Measurements from ENCODE around the gene MAMDC4.
"Not testable (repeated sequence)": the region's sequence is repeated elsewhere in the genome, so short reads cannot be mapped to it uniquely, and the experiment has no call there.

The MAMDC4 gene

GRCh38 chr9:136865768-136866103, 13.6 kb downstream of the MAMDC4 start:
- peaks cover 47% of the 10 kb centered on the region for H3K79me2 ChIP-seq (ENCODE audit: insufficient read depth, low read length)
- no peaks in the 10 kb centered on the region for H3K9me3 ChIP-seq (ENCODE audit: insufficient read depth, low read depth, low read length)
- peaks cover 27% of the 10 kb centered on the region for H4K20me1 ChIP-seq (ENCODE audit: insufficient read depth, low read length, poor library complexity, severe bottlenecking)
- H3K4me2 ChIP-seq (ENCODE audit: low read depth, low read length, poor library complexity, severe bottlenecking), result peak overlapping the region; percentile 100
- peak overlapping the region; percentile 96 for H3K9ac ChIP-seq (ENCODE audit: low read depth, low read length, poor library complexity, severe bottlenecking)
- peak overlapping the region; percentile 98 for H3K4me3 ChIP-seq (ENCODE audit: low read length, poor library complexity, severe bottlenecking)
- H3K4me1 ChIP-seq (ENCODE audit: insufficient read depth, low read length, poor library complexity, severe bottlenecking), result peaks cover 17% of the 10 kb centered on the region
- peaks cover 22% of the 10 kb centered on the region; the same call in 1 of the 2 replicates for H3K36me3 ChIP-seq (ENCODE audit: insufficient read depth, low read length)
- H3F3A ChIP-seq (ENCODE audit: low read depth), result no peaks in the 10 kb centered on the region
- TF ChIP-seq CTCF (conservative IDR thresholded peaks at IDR 0.05; ENCODE audit: low read length) (no peak), EZH2phosphoT487 (IDR thresholded peaks at IDR 0.05; ENCODE audit: borderline replicate concordance) (no peak)
- no peaks in the 10 kb centered on the region for H3K9me2 ChIP-seq (replicated peaks; ENCODE audit: low read depth, low read length)
- H3K27me3 ChIP-seq (ENCODE audit: insufficient read depth, low read length, poor library complexity, severe bottlenecking), result no peaks in the 10 kb centered on the region
- peak overlapping the region; percentile 75 for H2AFZ ChIP-seq (ENCODE audit: low read length)

GRCh38 chr9:136866898-136867421, 14.8 kb downstream of the MAMDC4 start:
- H2AFZ ChIP-seq (ENCODE audit: low read length), result not testable (repeated sequence)
- Histone ChIP-seq H3K9ac (ENCODE audit: low read depth, low read length, poor library complexity, severe bottlenecking) (peak overlapping the region; percentile 79), H3K4me3 (ENCODE audit: low read length, poor library complexity, severe bottlenecking) (peak overlapping the region; percentile 98)

GRCh38 chr9:136867480-136867879, 15.3 kb downstream of the MAMDC4 start:
- H3K4me2 ChIP-seq (ENCODE audit: low read depth, low read length, poor library complexity, severe bottlenecking), result peak overlapping the region; percentile 90
- peaks cover 27% of the 10 kb centered on the region for H4K20me1 ChIP-seq (ENCODE audit: insufficient read depth, low read length, poor library complexity, severe bottlenecking)
- no peaks in the 10 kb centered on the region for H3F3A ChIP-seq (ENCODE audit: low read depth)
- peaks cover 47% of the 10 kb centered on the region for H3K79me2 ChIP-seq (ENCODE audit: insufficient read depth, low read length)
- no peak overlapping the region for H3K9ac ChIP-seq (ENCODE audit: low read depth, low read length, poor library complexity, severe bottlenecking)
- TF ChIP-seq CTCF (conservative IDR thresholded peaks at IDR 0.05; ENCODE audit: low read length), result no peak
- no peak for TF ChIP-seq EZH2phosphoT487 (IDR thresholded peaks at IDR 0.05; ENCODE audit: borderline replicate concordance)
- no peak overlapping the region for H2AFZ ChIP-seq (ENCODE audit: low read length)
- peak overlapping the region; percentile 98 for H3K4me3 ChIP-seq (ENCODE audit: low read length, poor library complexity, severe bottlenecking)
- peaks cover 17% of the 10 kb centered on the region for H3K4me1 ChIP-seq (ENCODE audit: insufficient read depth, low read length, poor library complexity, severe bottlenecking)
- H3K9me2 ChIP-seq (replicated peaks; ENCODE audit: low read depth, low read length), result no peaks in the 10 kb centered on the region
- H3K27me3 ChIP-seq (ENCODE audit: insufficient read depth, low read length, poor library complexity, severe bottlenecking), result no peaks in the 10 kb centered on the region
- peaks cover 3% of the 10 kb centered on the region; the same call in 1 of the 2 replicates for H3K9me3 ChIP-seq (ENCODE audit: insufficient read depth, low read depth, low read length)
- peaks cover 14% of the 10 kb centered on the region; the same call in 1 of the 2 replicates for H3K36me3 ChIP-seq (ENCODE audit: insufficient read depth, low read length)

More at GRCh38 chr9:136866898-136867421, 14.8 kb downstream of the MAMDC4 start:
- Histone ChIP-seq H4K20me1 (ENCODE audit: insufficient read depth, low read length, poor library complexity, severe bottlenecking) (peaks cover 27% of the 10 kb centered on the region), H3K36me3 (ENCODE audit: insufficient read depth, low read length) (peaks cover 19% of the 10 kb centered on the region; the same call in 1 of the 2 replicates), H3K79me2 (ENCODE audit: insufficient read depth, low read length) (peaks cover 47% of the 10 kb centered on the region), H3K4me1 (ENCODE audit: insufficient read depth, low read length, poor library complexity, severe bottlenecking) (peaks cover 17% of the 10 kb centered on the region), H3K4me2 (ENCODE audit: low read depth, low read length, poor library complexity, severe bottlenecking) (peak overlapping the region; percentile 90)
- not testable (repeated sequence) for H3K27me3 ChIP-seq (ENCODE audit: insufficient read depth, low read length, poor library complexity, severe bottlenecking); H3K9me2 ChIP-seq (replicated peaks; ENCODE audit: low read depth, low read length); H3F3A ChIP-seq (ENCODE audit: low read depth); H3K9me3 ChIP-seq (ENCODE audit: insufficient read depth, low read depth, low read length)

GRCh38 chr9:136867917-136868316, 15.8 kb downstream of the MAMDC4 start:
- Histone ChIP-seq H4K20me1 (ENCODE audit: insufficient read depth, low read length, poor library complexity, severe bottlenecking) (peaks cover 26% of the 10 kb centered on the region), H3K4me3 (ENCODE audit: low read length, poor library complexity, severe bottlenecking) (no peak overlapping the region), H3K27me3 (ENCODE audit: insufficient read depth, low read length, poor library complexity, severe bottlenecking) (no peaks in the 10 kb centered on the region), H3F3A (ENCODE audit: low read depth) (no peaks in the 10 kb centered on the region), H3K36me3 (ENCODE audit: insufficient read depth, low read length) (peaks cover 10% of the 10 kb centered on the region; the same call in 1 of the 2 replicates), H3K9ac (ENCODE audit: low read depth, low read length, poor library complexity, severe bottlenecking) (no peak overlapping the region), H3K4me2 (ENCODE audit: low read depth, low read length, poor library complexity, severe bottlenecking) (peak overlapping the region; percentile 90), H2AFZ (ENCODE audit: low read length) (no peak overlapping the region), H3K79me2 (ENCODE audit: insufficient read depth, low read length) (peaks cover 45% of the 10 kb centered on the region), H3K9me2 (replicated peaks; ENCODE audit: low read depth, low read length) (no peaks in the 10 kb centered on the region), H3K9me3 (ENCODE audit: insufficient read depth, low read depth, low read length) (peaks cover 6% of the 10 kb centered on the region; the same call in 1 of the 2 replicates), H3K4me1 (ENCODE audit: insufficient read depth, low read length, poor library complexity, severe bottlenecking) (peaks cover 17% of the 10 kb centered on the region)
- no peak for TF ChIP-seq CTCF (conservative IDR thresholded peaks at IDR 0.05; ENCODE audit: low read length)
- no peak for TF ChIP-seq EZH2phosphoT487 (IDR thresholded peaks at IDR 0.05; ENCODE audit: borderline replicate concordance)
